ENCODE measurements around the gene SCYGR1. TPM values are rescaled to one million over a fixed set of nuclear protein-coding genes. Genes with fewer than 3 reads are reported as not detected.

The SCYGR1 gene
- total RNA-seq (2022; extraction: Qiagen RNA extraction): not detected in 5 replicates

GRCh38 chr2:227387583-227387982 is at the start of gene SCYGR1:
Gene SCYGR1 (minus strand): TSS chr2:227387949. CDS start chr2:227387949, 0 bp downstream.

DNA sequence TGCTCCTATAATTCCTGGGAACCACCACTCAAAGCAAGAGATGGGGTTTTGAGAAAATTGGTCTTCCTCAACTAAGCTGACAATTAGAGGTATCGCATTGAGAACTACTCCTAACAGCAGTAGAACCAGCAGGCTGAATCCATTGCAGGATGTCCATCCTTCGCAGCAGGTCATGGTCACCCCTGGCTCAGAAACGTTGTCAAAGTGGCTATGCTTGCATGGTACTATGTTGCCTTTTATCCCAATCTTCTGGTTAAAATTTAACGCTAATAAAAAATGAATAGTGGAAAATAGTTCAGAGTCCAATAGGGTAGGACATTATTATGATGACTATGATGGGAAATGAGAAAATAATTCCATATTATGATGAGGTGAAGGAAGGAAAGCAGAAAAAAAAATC is 8.7 kb downstream of the SCYGR1 start, which contains the start of gene TM4SF20:
TSS of gene TM4SF20 (minus strand) at position 212 of the 400 bp plus-strand sequence. CDS start at position 174, 38 bp downstream.

Other genes with a start within 250 kb of the SCYGR1 start
- 1.1 to 2.4 TPM (median 1.9 TPM) in 5 replicates for gene COL4A4, start 223.7 kb downstream of the SCYGR1 start, total RNA-seq (2022; extraction: Qiagen RNA extraction)
- gene COL4A3, start 223.3 kb downstream of the SCYGR1 start, total RNA-seq (2022; extraction: Qiagen RNA extraction): 0.41 to 1.3 TPM (median 1.0 TPM) in 5 replicates
- 98.8 to 111 TPM (median 103 TPM) in 5 replicates for gene MFF, start 62.7 kb downstream of the SCYGR1 start, total RNA-seq (2022; extraction: Qiagen RNA extraction)
- gene TM4SF20, start 8.6 kb downstream of the SCYGR1 start, total RNA-seq (2022; extraction: Qiagen RNA extraction): 6.6 to 8.7 TPM (median 8.0 TPM) in 5 replicates
- gene AGFG1, start 84.2 kb upstream of the SCYGR1 start, total RNA-seq (2022; extraction: Qiagen RNA extraction): 93.2 to 122 TPM (median 115 TPM) in 5 replicates
- gene SCYGR2, start 210.9 kb upstream of the SCYGR1 start, total RNA-seq (2022; extraction: Qiagen RNA extraction): not detected in 5 replicates
- gene SCYGR3, start 226.9 kb upstream of the SCYGR1 start, total RNA-seq (2022; extraction: Qiagen RNA extraction): not detected in 5 replicates
- not detected in 5 replicates for gene SCYGR4, start 229.5 kb upstream of the SCYGR1 start, total RNA-seq (2022; extraction: Qiagen RNA extraction)

Measured in A549 treated with Hydrocortisone at 1 μM for 4 hours (cell line).